Astrocyte (in vitro differentiated cells and primary cell): ENCODE measurements around the gene CD28. TPM values are rescaled to one million over a fixed set of nuclear protein-coding genes. Genes with fewer than 3 reads are reported as not detected.
A peak's percentile ranks its signal among the peaks of the same experiment; 100 is the strongest.

Source experiments
- DNase-seq: peaks from one replicate; pipeline ENCODE4 v3.0.0-alpha.2; 2010; ENCODE audit warnings: low read depth
- FAIRE-seq: peaks from 2 replicates; lab custom pipeline; 2011; peaks lifted over from hg19 to GRCh38; lab: Jason Lieb, UNC
- H2AFZ ChIP-seq: 2 replicates; pipeline ENCODE4 v1.6.0; 2012; ENCODE audit warnings: low read depth, low read length, inconsistent platforms
- H3K27ac ChIP-seq: 2 replicates; pipeline ENCODE4 v1.5.1; 2011; ENCODE audit warnings: low read depth, low read length, inconsistent platforms
- H3K27me3 ChIP-seq: 2 replicates; pipeline ENCODE4 v1.6.0; 2011; ENCODE audit warnings: low read length, inconsistent platforms; ENCODE audit not compliant: insufficient read depth
- H3K36me3 ChIP-seq: 2 replicates; pipeline ENCODE4 v1.5.1; 2011; ENCODE audit warnings: low read length, inconsistent platforms; ENCODE audit not compliant: insufficient read depth
- H3K4me1 ChIP-seq: 2 replicates; pipeline ENCODE4 v1.5.1; 2011; ENCODE audit warnings: low read length, inconsistent platforms; ENCODE audit not compliant: insufficient read depth
- H3K4me2 ChIP-seq: 2 replicates; pipeline ENCODE4 v1.6.0; 2012; ENCODE audit warnings: low read length, inconsistent platforms
- H3K4me3 ChIP-seq: 2 replicates; pipeline ENCODE4 v1.5.1; 2011; ENCODE audit warnings: low read depth, mild to moderate bottlenecking, low read length, inconsistent platforms; ENCODE audit not compliant: insufficient read depth
- H3K79me2 ChIP-seq: 2 replicates; pipeline ENCODE4 v1.6.0; 2012; ENCODE audit warnings: mild to moderate bottlenecking, low read length, inconsistent platforms; ENCODE audit not compliant: insufficient read depth
- H3K9ac ChIP-seq: 2 replicates; pipeline ENCODE4 v1.6.0; 2012; ENCODE audit warnings: mild to moderate bottlenecking, low read length, inconsistent platforms
- H3K9me3 ChIP-seq: 2 replicates; pipeline ENCODE4 v1.5.1; 2012; ENCODE audit warnings: low read depth, mild to moderate bottlenecking, low read length, inconsistent platforms; ENCODE audit not compliant: insufficient read depth
- H4K20me1 ChIP-seq: 2 replicates; pipeline ENCODE4 v1.6.0; 2012; ENCODE audit warnings: low read length, inconsistent platforms; ENCODE audit not compliant: insufficient read depth
- H3K27ac Mint-ChIP-seq: one replicate; pipeline ENCODE4 v1.8.0; 2021; ENCODE audit warnings: mild to moderate bottlenecking, mixed read lengths; ENCODE audit not compliant: unreplicated experiment
- H3K27me3 Mint-ChIP-seq: one replicate; pipeline ENCODE4 v1.8.0; 2021; ENCODE audit warnings: low read depth, mixed read lengths; ENCODE audit not compliant: unreplicated experiment
- H3K36me3 Mint-ChIP-seq: one replicate; pipeline ENCODE4 v1.8.0; 2021; ENCODE audit warnings: low read depth, mixed read lengths; ENCODE audit not compliant: unreplicated experiment
- H3K4me1 Mint-ChIP-seq: one replicate; pipeline ENCODE4 v1.8.0; 2021; ENCODE audit warnings: low read depth, mixed read lengths; ENCODE audit not compliant: unreplicated experiment
- H3K4me3 Mint-ChIP-seq: one replicate; pipeline ENCODE4 v1.8.0; 2021; ENCODE audit warnings: mild to moderate bottlenecking, moderate library complexity, mixed read lengths; ENCODE audit not compliant: unreplicated experiment
- H3K9me3 Mint-ChIP-seq: one replicate; pipeline ENCODE4 v1.8.0; 2021; ENCODE audit warnings: mild to moderate bottlenecking, mixed read lengths; ENCODE audit not compliant: unreplicated experiment
- CTCF ChIP-seq: IDR thresholded peaks from 2 replicates; pipeline ENCODE4 v1.5.1; 2011; ENCODE audit warnings: low read depth, mild to moderate bottlenecking, inconsistent platforms, low read length, moderate library complexity; ENCODE audit not compliant: insufficient read depth
- EZH2 ChIP-seq: IDR thresholded peaks from 2 replicates; pipeline ENCODE4 v1.6.1; 2012; ENCODE audit warnings: mild to moderate bottlenecking, low read length, inconsistent platforms; ENCODE audit not compliant: insufficient read depth
- total RNA-seq: library from RNA; stranded (reverse); gene quantifications from 2 replicates; pipeline ENCODE4 v1.2.1, GENCODE V29; 2021

The CD28 gene
- total RNA-seq, 1 donor from 2014 or later, result not detected

GRCh38 chr2:203759690-203760365, 53.4 kb downstream of the CD28 start:
- Mint-ChIP-seq H3K4me1 (peaks cover 17% of the 10 kb centered on the region), H3K27ac (peak overlapping the region; percentile 79), H3K9me3 (peaks cover 4% of the 10 kb centered on the region), H3K36me3 (no peaks in the 10 kb centered on the region), H3K4me3 (no peak overlapping the region), H3K27me3 (no peaks in the 10 kb centered on the region)
- TF ChIP-seq CTCF, result no peak
- TF ChIP-seq EZH2, result no peak
- H3K79me2 ChIP-seq, result no peaks in the 10 kb centered on the region
- no peaks in the 10 kb centered on the region for H3K36me3 ChIP-seq
- H3K27me3 ChIP-seq, result no peaks in the 10 kb centered on the region
- H3K27ac ChIP-seq, result peak overlapping the region; percentile 88
- peak overlapping the region; percentile 63 for H3K4me2 ChIP-seq
- no peaks in the 10 kb centered on the region for H4K20me1 ChIP-seq
- DNase-seq, result peak; percentile 91
- H2AFZ ChIP-seq, result no peak overlapping the region
- peak; percentile 91 for FAIRE-seq
- H3K9me3 ChIP-seq, result no peaks in the 10 kb centered on the region
- H3K4me1 ChIP-seq, result peaks cover 22% of the 10 kb centered on the region
- peak overlapping the region; percentile 69 for H3K9ac ChIP-seq
- H3K4me3 ChIP-seq, result no peak overlapping the region

GRCh38 chr2:203761121-203761520, 54.7 kb downstream of the CD28 start:
- no peak overlapping the region for H2AFZ ChIP-seq
- H4K20me1 ChIP-seq, result no peaks in the 10 kb centered on the region
- H3K9ac ChIP-seq, result no peak overlapping the region
- no peaks in the 10 kb centered on the region for H3K27me3 ChIP-seq
- Mint-ChIP-seq H3K27me3 (no peaks in the 10 kb centered on the region), H3K4me1 (peaks cover 17% of the 10 kb centered on the region), H3K36me3 (no peaks in the 10 kb centered on the region), H3K9me3 (peaks cover 3% of the 10 kb centered on the region), H3K4me3 (no peak overlapping the region), H3K27ac (no peak overlapping the region)
- H3K4me3 ChIP-seq, result no peak overlapping the region
- H3K79me2 ChIP-seq, result no peaks in the 10 kb centered on the region
- FAIRE-seq, result no peak
- H3K27ac ChIP-seq, result no peak overlapping the region
- H3K4me2 ChIP-seq, result no peak overlapping the region
- H3K36me3 ChIP-seq, result no peaks in the 10 kb centered on the region
- DNase-seq, result no peak
- H3K4me1 ChIP-seq, result peaks cover 27% of the 10 kb centered on the region
- H3K9me3 ChIP-seq, result no peaks in the 10 kb centered on the region
- no peak for TF ChIP-seq CTCF
- TF ChIP-seq EZH2, result no peak

GRCh38 chr2:203763241-203763937, 57.0 kb downstream of the CD28 start:
- DNase-seq (no peak), FAIRE-seq (no peak)
- Histone ChIP-seq H3K4me1 (peaks cover 27% of the 10 kb centered on the region), H3K79me2 (no peaks in the 10 kb centered on the region), H4K20me1 (no peaks in the 10 kb centered on the region), H3K4me2 (no peak overlapping the region), H2AFZ (no peak overlapping the region), H3K4me3 (no peak overlapping the region), H3K27me3 (no peaks in the 10 kb centered on the region), H3K36me3 (no peaks in the 10 kb centered on the region), H3K9ac (no peak overlapping the region), H3K9me3 (no peaks in the 10 kb centered on the region), H3K27ac (no peak overlapping the region)
- Mint-ChIP-seq H3K36me3 (peaks cover 4% of the 10 kb centered on the region), H3K27me3 (peaks cover 3% of the 10 kb centered on the region), H3K4me1 (peaks cover 17% of the 10 kb centered on the region), H3K27ac (no peak overlapping the region), H3K4me3 (no peak overlapping the region), H3K9me3 (peaks cover 3% of the 10 kb centered on the region)
- TF ChIP-seq EZH2 (no peak), CTCF (no peak)
